WTC11 (cell line): ENCODE measurements around the gene NUAK1. TPM values are rescaled to one million over a fixed set of nuclear protein-coding genes. Genes with fewer than 3 reads are reported as not detected.

Experiments
- ATAC-seq: fragments of 200-7000 bp; cut with Tn5 transposase; 2 replicates; pipeline ENCODE4 v1.10.0; 2021; ENCODE audit warnings: mild to moderate bottlenecking, moderate library complexity
- CTCF ChIA-PET: fragments of 300-600 bp; sonication (Branson Sonifier 250); formaldehyde crosslinking; loops from one replicate; lab custom pipeline; 2021; ENCODE audit warnings: antibody characterized with exemption; lab: Charles Lee
- POLR2A ChIA-PET: fragments of 350-600 bp; sonication (Branson Sonifier 250); formaldehyde crosslinking; loops from one replicate; lab custom pipeline; 2021; ENCODE audit warnings: antibody characterized with exemption; lab: Charles Lee
- DNase-seq: peaks from one replicate; pipeline ENCODE4 v3.0.0; 2021; ENCODE audit warnings: low spot score
- H3K27ac Mint-ChIP-seq: 2 replicates; pipeline ENCODE4 v1.8.0; 2021; ENCODE audit warnings: mixed read lengths
- H3K27me3 Mint-ChIP-seq: 2 replicates; pipeline ENCODE4 v1.8.0; 2021; ENCODE audit warnings: low read depth, mild to moderate bottlenecking, moderate library complexity, mixed read lengths
- H3K36me3 Mint-ChIP-seq: 2 replicates; pipeline ENCODE4 v1.8.0; 2021; ENCODE audit warnings: mixed read lengths
- H3K4me1 Mint-ChIP-seq: 2 replicates; pipeline ENCODE4 v1.8.0; 2022; ENCODE audit warnings: mixed read lengths
- H3K4me3 Mint-ChIP-seq: 2 replicates; pipeline ENCODE4 v1.8.0; 2021; ENCODE audit warnings: mild to moderate bottlenecking, moderate library complexity, mixed read lengths
- H3K9me3 Mint-ChIP-seq: 2 replicates; pipeline ENCODE4 v1.8.0; 2021; ENCODE audit warnings: mixed read lengths
- AR ChIP-seq: fragments of 250-450 bp; sonication (Bioruptor Pico); IDR thresholded peaks from 2 replicates; pipeline ENCODE4 v1.9.0; 2021; ENCODE audit warnings: mild to moderate bottlenecking
- FOXP1 ChIP-seq: sonication (generic); formaldehyde crosslinking; IDR thresholded peaks from 2 replicates; pipeline ENCODE4 v1.8.0; 2022; ENCODE audit warnings: missing genetic modification reagents, mild to moderate bottlenecking, moderate library complexity, borderline replicate concordance
- HMGA2 ChIP-seq: fragments of 250-450 bp; sonication (Bioruptor Pico); IDR thresholded peaks from 2 replicates; pipeline ENCODE4 v1.4.0; 2021; ENCODE audit warnings: mild to moderate bottlenecking, moderate library complexity
- IRF2 ChIP-seq: sonication (generic); formaldehyde crosslinking; IDR thresholded peaks from 2 replicates; pipeline ENCODE4 v1.8.0; 2022; ENCODE audit warnings: low read depth, missing genetic modification reagents, borderline replicate concordance
- JUN ChIP-seq: sonication (generic); formaldehyde crosslinking; IDR thresholded peaks from 2 replicates; pipeline ENCODE4 v1.8.0; 2023; ENCODE audit warnings: mild to moderate bottlenecking, missing genetic modification reagents
- KAT7 ChIP-seq: sonication (generic); formaldehyde crosslinking; IDR thresholded peaks from 2 replicates; pipeline ENCODE4 v1.8.1; 2023; ENCODE audit warnings: missing genetic modification reagents, mild to moderate bottlenecking, borderline replicate concordance
- MAX ChIP-seq: sonication (generic); formaldehyde crosslinking; IDR thresholded peaks from 2 replicates; pipeline ENCODE4 v1.8.0; 2022; ENCODE audit warnings: mild to moderate bottlenecking, missing genetic modification reagents
- PRRX2 ChIP-seq: fragments of 250-450 bp; sonication (Bioruptor Pico); IDR thresholded peaks from 2 replicates; pipeline ENCODE4 v1.8.0; 2021; ENCODE audit warnings: mild to moderate bottlenecking
- SOX15 ChIP-seq: fragments of 250-450 bp; sonication (Bioruptor Pico); IDR thresholded peaks from 2 replicates; pipeline ENCODE4 v1.9.0; 2021; ENCODE audit warnings: mild to moderate bottlenecking
- STAT6 ChIP-seq: sonication (generic); formaldehyde crosslinking; conservative IDR thresholded peaks from 2 replicates; pipeline ENCODE4 v1.8.1; 2023; ENCODE audit warnings: mild to moderate bottlenecking, low read depth, missing genetic modification reagents, moderate library complexity
- TCF7 ChIP-seq: sonication (generic); formaldehyde crosslinking; IDR thresholded peaks from 2 replicates; pipeline ENCODE4 v1.8.0; 2022; ENCODE audit warnings: mild to moderate bottlenecking, low read depth, missing genetic modification reagents, moderate library complexity
- ZNF263 ChIP-seq: sonication (generic); formaldehyde crosslinking; IDR thresholded peaks from 2 replicates; pipeline ENCODE4 v1.8.1; 2022; ENCODE audit warnings: low read depth, mild to moderate bottlenecking, moderate library complexity, missing genetic modification reagents
- ZNF671 ChIP-seq: fragments of 250-450 bp; sonication (Bioruptor Pico); IDR thresholded peaks from 2 replicates; pipeline ENCODE4 v1.8.0; 2021; ENCODE audit warnings: mild to moderate bottlenecking
- total RNA-seq: library from RNA; stranded (reverse); gene quantifications from 3 replicates; pipeline ENCODE4 v1.2.3, GENCODE V29; 2021
- TF ChIP-seq, protein P1 (sequence below): fragments of 250-450 bp; sonication (Bioruptor Pico); IDR thresholded peaks from 2 replicates; pipeline ENCODE4 v1.9.0; 2021; ENCODE audit warnings: mild to moderate bottlenecking, borderline replicate concordance
- TF ChIP-seq, protein P2 (sequence below): fragments of 250-450 bp; sonication (Bioruptor Pico); conservative IDR thresholded peaks from 2 replicates; pipeline ENCODE4 v1.9.0; 2021; ENCODE audit warnings: mild to moderate bottlenecking
- TF ChIP-seq, protein P3 (sequence below): sonication (generic); formaldehyde crosslinking; IDR thresholded peaks from 2 replicates; pipeline ENCODE4 v1.8.0; 2023; ENCODE audit warnings: mild to moderate bottlenecking, missing genetic modification reagents
- TF ChIP-seq, protein P4 (sequence below): fragments of 250-450 bp; sonication (Bioruptor Pico); IDR thresholded peaks from 2 replicates; pipeline ENCODE4 v2.1.2; 2022; ENCODE audit warnings: mild to moderate bottlenecking, moderate library complexity
- TF ChIP-seq, protein P5 (sequence below): sonication (generic); formaldehyde crosslinking; IDR thresholded peaks from 2 replicates; pipeline ENCODE4 v1.8.1; 2022; ENCODE audit warnings: low read depth, mild to moderate bottlenecking, moderate library complexity, missing genetic modification reagents, borderline replicate concordance

The NUAK1 gene
- total RNA-seq, 1 experiment from 2014 or later = 15.9 TPM

GRCh38 chr12:106023039-106023438 lies 115.7 kb downstream of the NUAK1 start (continued):
- TF ChIP-seq, protein P1, sequence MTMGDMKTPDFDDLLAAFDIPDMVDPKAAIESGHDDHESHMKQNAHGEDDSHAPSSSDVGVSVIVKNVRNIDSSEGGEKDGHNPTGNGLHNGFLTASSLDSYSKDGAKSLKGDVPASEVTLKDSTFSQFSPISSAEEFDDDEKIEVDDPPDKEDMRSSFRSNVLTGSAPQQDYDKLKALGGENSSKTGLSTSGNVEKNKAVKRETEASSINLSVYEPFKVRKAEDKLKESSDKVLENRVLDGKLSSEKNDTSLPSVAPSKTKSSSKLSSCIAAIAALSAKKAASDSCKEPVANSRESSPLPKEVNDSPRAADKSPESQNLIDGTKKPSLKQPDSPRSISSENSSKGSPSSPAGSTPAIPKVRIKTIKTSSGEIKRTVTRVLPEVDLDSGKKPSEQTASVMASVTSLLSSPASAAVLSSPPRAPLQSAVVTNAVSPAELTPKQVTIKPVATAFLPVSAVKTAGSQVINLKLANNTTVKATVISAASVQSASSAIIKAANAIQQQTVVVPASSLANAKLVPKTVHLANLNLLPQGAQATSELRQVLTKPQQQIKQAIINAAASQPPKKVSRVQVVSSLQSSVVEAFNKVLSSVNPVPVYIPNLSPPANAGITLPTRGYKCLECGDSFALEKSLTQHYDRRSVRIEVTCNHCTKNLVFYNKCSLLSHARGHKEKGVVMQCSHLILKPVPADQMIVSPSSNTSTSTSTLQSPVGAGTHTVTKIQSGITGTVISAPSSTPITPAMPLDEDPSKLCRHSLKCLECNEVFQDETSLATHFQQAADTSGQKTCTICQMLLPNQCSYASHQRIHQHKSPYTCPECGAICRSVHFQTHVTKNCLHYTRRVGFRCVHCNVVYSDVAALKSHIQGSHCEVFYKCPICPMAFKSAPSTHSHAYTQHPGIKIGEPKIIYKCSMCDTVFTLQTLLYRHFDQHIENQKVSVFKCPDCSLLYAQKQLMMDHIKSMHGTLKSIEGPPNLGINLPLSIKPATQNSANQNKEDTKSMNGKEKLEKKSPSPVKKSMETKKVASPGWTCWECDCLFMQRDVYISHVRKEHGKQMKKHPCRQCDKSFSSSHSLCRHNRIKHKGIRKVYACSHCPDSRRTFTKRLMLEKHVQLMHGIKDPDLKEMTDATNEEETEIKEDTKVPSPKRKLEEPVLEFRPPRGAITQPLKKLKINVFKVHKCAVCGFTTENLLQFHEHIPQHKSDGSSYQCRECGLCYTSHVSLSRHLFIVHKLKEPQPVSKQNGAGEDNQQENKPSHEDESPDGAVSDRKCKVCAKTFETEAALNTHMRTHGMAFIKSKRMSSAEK (CRISPR knock-in tag) = no peak
- no peak for TF ChIP-seq KAT7
- TF ChIP-seq SOX15 (CRISPR knock-in tag) = no peak
- TF ChIP-seq ZNF263 (CRISPR knock-in tag) = no peak
- no peak for TF ChIP-seq ZNF671
- TF ChIP-seq JUN (CRISPR knock-in tag) = no peak
- TF ChIP-seq IRF2 (CRISPR knock-in tag) = no peak
- TF ChIP-seq STAT6 = no peak
- TF ChIP-seq, protein P2, sequence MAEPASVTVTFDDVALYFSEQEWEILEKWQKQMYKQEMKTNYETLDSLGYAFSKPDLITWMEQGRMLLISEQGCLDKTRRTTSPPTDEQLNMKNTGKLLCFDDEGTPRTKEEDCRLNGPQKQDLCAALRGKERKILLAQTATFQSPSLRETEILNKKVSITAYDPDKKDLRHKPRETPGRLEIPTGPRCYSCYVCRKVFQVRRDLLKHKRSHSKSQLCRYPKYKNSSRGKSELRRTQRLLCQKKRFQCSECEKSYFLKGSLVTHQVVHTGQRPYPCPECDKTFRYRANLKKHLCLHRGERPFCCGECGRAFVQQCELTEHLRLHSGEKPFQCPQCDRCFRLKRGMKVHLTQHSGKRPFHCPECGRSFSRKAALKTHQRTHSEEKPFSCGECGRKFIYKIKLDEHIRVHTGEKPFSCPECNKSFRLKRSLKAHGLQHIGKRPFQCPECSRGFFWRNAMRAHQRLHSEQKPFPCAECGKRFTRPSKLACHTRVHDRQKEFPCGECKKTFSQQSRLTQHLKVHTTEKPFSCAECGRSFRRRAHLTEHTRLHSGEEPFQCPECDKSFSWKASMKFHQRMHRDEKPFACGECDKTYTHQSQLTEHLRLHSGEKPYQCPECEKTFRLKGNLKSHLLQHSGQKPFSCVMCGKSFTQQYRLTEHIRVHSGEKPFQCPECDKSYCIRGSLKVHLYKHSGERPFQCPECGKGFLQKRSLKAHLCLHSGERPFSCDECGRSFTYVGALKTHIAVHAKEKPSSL (CRISPR knock-in tag) = no peak
- TF ChIP-seq, all 79 proteins: peak for 0

DNA sequence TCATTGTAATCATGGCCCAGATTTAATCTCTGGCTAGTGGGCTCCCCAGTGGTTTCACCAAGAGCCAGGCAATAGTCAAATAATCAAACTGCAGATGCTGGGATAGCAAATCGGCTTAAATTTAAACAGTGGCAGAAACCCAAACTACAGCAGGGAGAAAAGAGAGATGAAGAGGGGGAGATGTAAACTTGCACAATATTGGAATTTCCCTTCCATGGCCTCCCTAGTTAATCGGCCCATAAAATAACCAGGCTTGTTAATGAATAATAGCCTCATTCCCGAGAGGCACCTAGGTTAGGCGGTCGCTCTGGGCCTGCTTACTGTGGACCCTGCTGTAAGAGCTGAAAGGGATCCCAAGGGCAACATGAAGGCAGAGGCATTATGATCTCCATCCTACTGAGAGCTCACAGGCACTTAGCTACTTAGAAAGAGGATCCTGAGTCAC lies 116.2 kb downstream of the NUAK1 start:
- DNase-seq (no peak), ATAC-seq (no peak)
- H3K36me3 Mint-ChIP-seq = peaks cover 29% of the 10 kb centered on the region
- no peak overlapping the region for H3K27ac Mint-ChIP-seq
- ChIA-PET POLR2A (no interaction called here), CTCF (no interaction called here)
- H3K27me3 Mint-ChIP-seq = peaks cover 6% of the 10 kb centered on the region
- no peak overlapping the region for H3K4me3 Mint-ChIP-seq
- H3K9me3 Mint-ChIP-seq = peaks cover 37% of the 10 kb centered on the region
- no peaks in the 10 kb centered on the region for H3K4me1 Mint-ChIP-seq
- TF ChIP-seq FOXP1 (CRISPR knock-in tag) (no peak), AR (CRISPR knock-in tag) (no peak), PRRX2 (CRISPR knock-in tag) (no peak), MAX (CRISPR knock-in tag) (no peak), TCF7 (CRISPR knock-in tag) (no peak), HMGA2 (CRISPR knock-in tag) (no peak)
- TF ChIP-seq, protein P3, sequence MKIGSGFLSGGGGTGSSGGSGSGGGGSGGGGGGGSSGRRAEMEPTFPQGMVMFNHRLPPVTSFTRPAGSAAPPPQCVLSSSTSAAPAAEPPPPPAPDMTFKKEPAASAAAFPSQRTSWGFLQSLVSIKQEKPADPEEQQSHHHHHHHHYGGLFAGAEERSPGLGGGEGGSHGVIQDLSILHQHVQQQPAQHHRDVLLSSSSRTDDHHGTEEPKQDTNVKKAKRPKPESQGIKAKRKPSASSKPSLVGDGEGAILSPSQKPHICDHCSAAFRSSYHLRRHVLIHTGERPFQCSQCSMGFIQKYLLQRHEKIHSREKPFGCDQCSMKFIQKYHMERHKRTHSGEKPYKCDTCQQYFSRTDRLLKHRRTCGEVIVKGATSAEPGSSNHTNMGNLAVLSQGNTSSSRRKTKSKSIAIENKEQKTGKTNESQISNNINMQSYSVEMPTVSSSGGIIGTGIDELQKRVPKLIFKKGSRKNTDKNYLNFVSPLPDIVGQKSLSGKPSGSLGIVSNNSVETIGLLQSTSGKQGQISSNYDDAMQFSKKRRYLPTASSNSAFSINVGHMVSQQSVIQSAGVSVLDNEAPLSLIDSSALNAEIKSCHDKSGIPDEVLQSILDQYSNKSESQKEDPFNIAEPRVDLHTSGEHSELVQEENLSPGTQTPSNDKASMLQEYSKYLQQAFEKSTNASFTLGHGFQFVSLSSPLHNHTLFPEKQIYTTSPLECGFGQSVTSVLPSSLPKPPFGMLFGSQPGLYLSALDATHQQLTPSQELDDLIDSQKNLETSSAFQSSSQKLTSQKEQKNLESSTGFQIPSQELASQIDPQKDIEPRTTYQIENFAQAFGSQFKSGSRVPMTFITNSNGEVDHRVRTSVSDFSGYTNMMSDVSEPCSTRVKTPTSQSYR (CRISPR knock-in tag) = no peak
- TF ChIP-seq, protein P4, sequence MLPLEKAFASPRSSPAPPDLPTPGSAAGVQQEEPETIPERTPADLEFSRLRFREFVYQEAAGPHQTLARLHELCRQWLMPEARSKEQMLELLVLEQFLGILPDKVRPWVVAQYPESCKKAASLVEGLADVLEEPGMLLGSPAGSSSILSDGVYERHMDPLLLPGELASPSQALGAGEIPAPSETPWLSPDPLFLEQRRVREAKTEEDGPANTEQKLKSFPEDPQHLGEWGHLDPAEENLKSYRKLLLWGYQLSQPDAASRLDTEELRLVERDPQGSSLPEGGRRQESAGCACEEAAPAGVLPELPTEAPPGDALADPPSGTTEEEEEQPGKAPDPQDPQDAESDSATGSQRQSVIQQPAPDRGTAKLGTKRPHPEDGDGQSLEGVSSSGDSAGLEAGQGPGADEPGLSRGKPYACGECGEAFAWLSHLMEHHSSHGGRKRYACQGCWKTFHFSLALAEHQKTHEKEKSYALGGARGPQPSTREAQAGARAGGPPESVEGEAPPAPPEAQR (CRISPR knock-in tag) = no peak
- TF ChIP-seq, protein P5, sequence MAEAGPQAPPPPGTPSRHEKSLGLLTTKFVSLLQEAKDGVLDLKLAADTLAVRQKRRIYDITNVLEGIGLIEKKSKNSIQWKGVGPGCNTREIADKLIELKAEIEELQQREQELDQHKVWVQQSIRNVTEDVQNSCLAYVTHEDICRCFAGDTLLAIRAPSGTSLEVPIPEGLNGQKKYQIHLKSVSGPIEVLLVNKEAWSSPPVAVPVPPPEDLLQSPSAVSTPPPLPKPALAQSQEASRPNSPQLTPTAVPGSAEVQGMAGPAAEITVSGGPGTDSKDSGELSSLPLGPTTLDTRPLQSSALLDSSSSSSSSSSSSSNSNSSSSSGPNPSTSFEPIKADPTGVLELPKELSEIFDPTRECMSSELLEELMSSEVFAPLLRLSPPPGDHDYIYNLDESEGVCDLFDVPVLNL = no peak
